ENCODE data around the gene TMCO4. TPM values are rescaled to one million over a fixed set of nuclear protein-coding genes. Genes with fewer than 3 reads are reported as not detected.
A peak's percentile ranks its signal among the peaks of the same experiment; 100 is the strongest.

The TMCO4 gene
- total RNA-seq, 1 donor from 2014 or later = 18.6 TPM

GRCh38 chr1:19720174-19720573 is 79.5 kb downstream of the TMCO4 start:
- Mint-ChIP-seq H3K9me3 (ENCODE audit: low read depth) (no peaks in the 10 kb centered on the region), H3K36me3 (ENCODE audit: insufficient read depth) (peaks cover 2% of the 10 kb centered on the region), H3K4me3 (ENCODE audit: low read depth) (no peak overlapping the region), H3K4me1 (ENCODE audit: low read depth) (peaks cover 3% of the 10 kb centered on the region), H3K27ac (no peak overlapping the region), H3K27me3 (peaks cover 5% of the 10 kb centered on the region)
- TF ChIP-seq CTCF (IDR thresholded peaks at IDR 0.05; ENCODE audit: unreplicated experiment) = no peak
- no peak for DNase-seq (ENCODE audit: low spot score, unreplicated experiment)

DNA sequence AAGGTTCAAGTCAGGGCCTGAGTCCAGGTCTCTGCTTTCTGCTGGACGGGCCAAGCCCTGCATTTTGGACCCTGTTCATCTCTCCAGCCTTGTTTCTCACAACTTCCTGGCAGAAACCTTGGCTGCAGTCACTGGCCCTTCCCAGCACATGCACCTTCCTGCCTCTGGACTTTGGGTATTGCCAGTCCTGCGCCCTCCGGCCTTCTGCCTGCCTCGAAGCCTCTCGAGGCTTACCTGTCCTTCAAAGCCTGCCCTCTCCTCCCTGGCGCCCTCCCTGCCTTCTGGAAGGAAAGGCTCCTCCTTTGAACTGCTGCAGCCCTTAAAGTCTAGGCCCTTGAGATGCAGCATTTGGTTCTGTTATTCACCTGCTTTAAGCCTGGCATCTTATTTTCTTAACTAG is 82.2 kb downstream of the TMCO4 start:
- TF ChIP-seq CTCF (IDR thresholded peaks at IDR 0.05; ENCODE audit: unreplicated experiment) = no peak
- no peak for DNase-seq (ENCODE audit: low spot score, unreplicated experiment)
- H3K4me1 Mint-ChIP-seq (ENCODE audit: low read depth) = peaks cover 3% of the 10 kb centered on the region
- H3K27ac Mint-ChIP-seq = no peak overlapping the region
- H3K36me3 Mint-ChIP-seq (ENCODE audit: insufficient read depth) = peaks cover 2% of the 10 kb centered on the region
- peaks cover 2% of the 10 kb centered on the region for H3K27me3 Mint-ChIP-seq
- no peak overlapping the region for H3K4me3 Mint-ChIP-seq (ENCODE audit: low read depth)
- H3K9me3 Mint-ChIP-seq (ENCODE audit: low read depth) = no peaks in the 10 kb centered on the region

DNA sequence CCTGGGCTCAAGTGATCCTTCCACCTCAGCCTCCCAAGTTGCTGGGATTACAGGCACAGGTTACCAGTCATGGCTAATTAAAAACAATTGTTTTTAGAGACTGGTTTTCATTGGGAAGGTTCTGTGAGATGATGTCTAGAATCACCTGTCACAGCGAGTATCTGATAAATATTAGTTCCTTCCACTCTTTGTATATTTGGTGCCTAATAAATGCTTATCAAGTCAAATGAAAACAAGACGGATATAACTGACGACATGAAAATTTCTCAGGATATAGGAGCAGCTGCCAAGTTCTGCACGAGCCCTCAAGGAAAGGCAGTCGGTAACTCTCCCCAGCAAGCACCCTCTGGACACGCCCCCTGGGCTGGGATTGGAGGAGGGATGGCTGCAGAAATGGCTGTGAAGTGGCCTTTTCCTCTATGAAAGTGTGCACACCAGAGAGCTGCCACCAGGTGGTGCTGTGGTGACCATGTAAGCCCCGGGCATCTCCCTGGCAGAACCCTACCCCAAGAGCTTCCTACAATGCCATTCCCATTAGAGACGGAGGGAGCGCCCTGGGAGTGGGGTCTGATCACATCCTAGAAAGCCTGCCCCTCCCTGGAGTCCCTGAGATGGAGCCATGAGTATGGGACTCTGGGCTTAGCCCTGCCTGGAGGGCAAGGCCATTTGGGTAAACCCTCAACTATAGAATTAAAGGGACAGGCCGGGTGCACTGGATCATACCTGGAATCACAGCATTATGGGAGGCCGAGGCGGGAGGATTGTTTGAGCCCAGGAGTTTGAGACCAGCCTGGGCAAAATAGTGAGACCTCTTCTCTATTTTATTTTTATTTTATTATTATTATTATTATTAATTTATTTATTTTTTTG is 84.1 kb downstream of the TMCO4 start:
- H3K4me1 Mint-ChIP-seq (ENCODE audit: low read depth) = peaks cover 5% of the 10 kb centered on the region
- no peaks in the 10 kb centered on the region for H3K9me3 Mint-ChIP-seq (ENCODE audit: low read depth)
- TF ChIP-seq CTCF (IDR thresholded peaks at IDR 0.05; ENCODE audit: unreplicated experiment) = peak; percentile 92
- H3K4me3 Mint-ChIP-seq (ENCODE audit: low read depth) = no peak overlapping the region
- no peak overlapping the region for H3K27ac Mint-ChIP-seq
- H3K27me3 Mint-ChIP-seq = no peaks in the 10 kb centered on the region
- no peaks in the 10 kb centered on the region for H3K36me3 Mint-ChIP-seq (ENCODE audit: insufficient read depth)
- peak; percentile 88 for DNase-seq (ENCODE audit: low spot score, unreplicated experiment)

DNA sequence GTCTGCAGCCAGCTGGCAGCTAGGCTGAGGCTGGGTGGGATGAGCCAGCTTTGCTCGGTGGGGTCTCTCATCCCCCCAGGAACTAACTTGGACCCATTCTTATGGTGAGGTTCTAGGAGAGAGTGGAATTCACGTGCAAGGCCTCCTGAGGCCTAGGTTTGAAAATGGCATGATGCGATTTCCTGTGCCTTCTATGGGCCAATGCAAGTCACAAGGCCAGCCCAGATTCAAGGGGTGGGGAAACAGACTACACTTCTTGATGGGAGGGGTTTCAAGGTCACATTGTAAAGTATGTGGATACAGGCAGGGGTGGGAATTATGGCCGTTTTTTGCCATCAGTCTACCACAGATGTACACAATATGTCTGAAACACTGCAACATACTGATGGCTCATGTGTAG is 86.8 kb downstream of the TMCO4 start:
- TF ChIP-seq CTCF (IDR thresholded peaks at IDR 0.05; ENCODE audit: unreplicated experiment) = no peak
- H3K4me3 Mint-ChIP-seq (ENCODE audit: low read depth) = no peak overlapping the region
- no peaks in the 10 kb centered on the region for H3K36me3 Mint-ChIP-seq (ENCODE audit: insufficient read depth)
- H3K27ac Mint-ChIP-seq = no peak overlapping the region
- no peaks in the 10 kb centered on the region for H3K27me3 Mint-ChIP-seq
- H3K4me1 Mint-ChIP-seq (ENCODE audit: low read depth) = peaks cover 5% of the 10 kb centered on the region
- DNase-seq (ENCODE audit: low spot score, unreplicated experiment) = no peak
- H3K9me3 Mint-ChIP-seq (ENCODE audit: low read depth) = no peaks in the 10 kb centered on the region

- Mint-ChIP-seq H3K4me1 (ENCODE audit: low read depth) (peaks cover 5% of the 10 kb centered on the region), H3K27me3 (no peaks in the 10 kb centered on the region), H3K9me3 (ENCODE audit: low read depth) (no peaks in the 10 kb centered on the region), H3K4me3 (ENCODE audit: low read depth) (no peak overlapping the region), H3K27ac (no peak overlapping the region), H3K36me3 (ENCODE audit: insufficient read depth) (peaks cover 1% of the 10 kb centered on the region)
- TF ChIP-seq CTCF (IDR thresholded peaks at IDR 0.05; ENCODE audit: unreplicated experiment) = no peak
- no peak for DNase-seq (ENCODE audit: low spot score, unreplicated experiment)
Observed at GRCh38 chr1:19710825-19711611, 88.7 kb downstream of the TMCO4 start.
